Neuron (in vitro differentiated cells): ENCODE measurements around the gene MRPL32.

Source experiments
- H2AFZ ChIP-seq: one replicate; pipeline ENCODE4 v1.6.1; 2013; ENCODE audit warnings: low read depth, mild to moderate bottlenecking, inconsistent platforms, low read length, moderate library complexity
- H3K27me3 ChIP-seq: one replicate; pipeline ENCODE4 v1.6.1; 2013; ENCODE audit warnings: low read length; ENCODE audit not compliant: insufficient read depth
- H3K36me3 ChIP-seq: one replicate; pipeline ENCODE4 v1.6.1; 2013; ENCODE audit warnings: low read length; ENCODE audit not compliant: insufficient read depth
- H3K4me1 ChIP-seq: one replicate; pipeline ENCODE4 v1.6.1; 2013; ENCODE audit warnings: low read length; ENCODE audit not compliant: insufficient read depth
- H3K4me3 ChIP-seq: 2 replicates; pipeline ENCODE4 v1.5.1; 2013; ENCODE audit warnings: mild to moderate bottlenecking, low read length, moderate library complexity
- H3K9me3 ChIP-seq: one replicate; pipeline ENCODE4 v1.6.1; 2013; ENCODE audit warnings: low read length

The MRPL32 gene

GRCh38 chr7:42934291-42934690, 2.1 kb downstream of the MRPL32 start:
- peaks cover 13% of the 10 kb centered on the region for H3K4me1 ChIP-seq
- H3K4me3 ChIP-seq: no peak overlapping the region
- no peaks in the 10 kb centered on the region for H3K9me3 ChIP-seq
- no peaks in the 10 kb centered on the region for H3K27me3 ChIP-seq
- H3K36me3 ChIP-seq: peaks cover 37% of the 10 kb centered on the region
- no peak overlapping the region for H2AFZ ChIP-seq

GRCh38 chr7:42935861-42936260, 3.7 kb downstream of the MRPL32 start:
- Histone ChIP-seq H3K4me3 (no peak overlapping the region), H2AFZ (no peak overlapping the region), H3K36me3 (peaks cover 41% of the 10 kb centered on the region), H3K27me3 (no peaks in the 10 kb centered on the region), H3K9me3 (no peaks in the 10 kb centered on the region), H3K4me1 (peaks cover 8% of the 10 kb centered on the region)

DNA sequence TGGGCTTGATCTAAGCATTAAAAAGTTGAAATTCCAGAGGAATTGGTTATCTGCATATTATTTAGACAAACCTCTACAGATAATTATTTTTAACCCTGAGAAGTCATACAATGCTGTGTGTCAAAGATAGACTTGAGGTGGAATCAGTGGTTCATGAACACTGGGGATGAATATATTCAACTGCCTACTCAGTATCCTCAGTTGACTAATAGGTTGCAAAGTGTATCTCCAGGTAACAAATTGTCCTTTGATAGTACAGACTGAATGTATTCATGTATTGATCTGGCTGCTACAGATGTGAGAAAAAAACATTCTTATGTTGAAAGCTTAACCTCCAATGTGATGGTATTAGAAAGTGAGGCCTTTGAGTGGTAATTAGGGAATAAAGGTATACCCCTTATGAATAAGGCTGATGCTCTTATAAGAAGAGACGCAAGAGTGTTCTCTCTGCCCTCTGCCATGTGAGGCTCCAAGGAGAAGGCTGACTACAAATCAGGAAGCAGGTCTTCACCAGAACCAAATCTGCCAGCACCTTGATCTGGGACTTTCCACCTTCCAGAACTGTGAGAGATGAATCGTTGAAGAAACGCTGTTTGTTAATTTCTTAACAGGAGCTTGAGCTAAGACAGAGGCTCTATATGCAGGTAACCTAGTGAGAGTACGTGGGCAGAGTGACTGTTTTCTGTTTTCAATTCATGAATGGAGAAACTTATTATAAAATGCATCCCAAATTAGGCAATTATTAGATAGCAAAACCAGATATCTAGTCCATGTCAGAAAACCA, 7.5 kb downstream of the MRPL32 start:
- no peaks in the 10 kb centered on the region for H3K27me3 ChIP-seq
- no peaks in the 10 kb centered on the region for H3K9me3 ChIP-seq
- no peaks in the 10 kb centered on the region for H3K4me1 ChIP-seq
- no peak overlapping the region for H3K4me3 ChIP-seq
- H2AFZ ChIP-seq: no peak overlapping the region
- peaks cover 41% of the 10 kb centered on the region for H3K36me3 ChIP-seq

DNA sequence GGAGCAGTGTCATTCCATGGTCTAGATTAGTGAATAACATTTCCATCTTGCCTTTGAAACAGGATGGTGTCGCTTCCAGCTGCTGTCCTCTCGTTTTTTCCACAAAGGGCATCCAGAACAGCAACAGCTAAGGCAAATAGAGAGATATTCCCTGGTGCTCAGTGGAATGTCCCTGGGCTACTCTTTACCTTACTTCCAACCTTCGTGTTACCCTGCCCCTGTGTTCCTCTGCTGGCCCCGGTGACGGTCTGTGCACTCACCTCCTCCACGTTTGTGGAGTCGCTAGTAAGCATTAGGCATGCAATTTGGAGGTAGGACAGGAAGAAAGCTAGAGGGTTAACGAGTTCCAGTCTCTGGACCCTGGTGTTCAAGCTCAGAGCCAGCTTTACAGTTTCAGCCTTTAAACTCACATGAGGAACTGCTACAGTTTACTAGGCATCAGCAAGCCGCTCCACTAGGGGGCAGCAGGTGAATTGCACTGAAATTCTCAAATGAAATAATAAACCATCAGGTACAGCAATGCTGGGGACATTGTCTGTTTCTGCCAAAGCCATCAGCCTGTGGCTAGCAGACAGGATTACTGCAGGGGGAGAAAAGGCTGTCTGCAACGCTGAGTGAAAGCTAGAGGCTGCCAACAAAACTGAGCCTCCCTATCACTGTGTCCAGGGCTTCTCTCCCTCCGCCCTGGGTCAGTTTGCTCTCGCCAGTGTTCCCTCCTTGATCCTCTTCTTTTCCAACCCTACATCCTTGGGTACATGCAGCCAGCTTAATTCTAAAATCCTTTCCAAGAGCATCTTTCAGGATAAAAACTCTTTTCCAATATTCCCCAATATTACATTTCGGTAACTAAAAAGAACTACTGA, 9.0 kb downstream of the MRPL32 start:
- Histone ChIP-seq H3K36me3 (peaks cover 27% of the 10 kb centered on the region), H3K27me3 (no peaks in the 10 kb centered on the region), H3K4me1 (no peaks in the 10 kb centered on the region), H3K4me3 (no peak overlapping the region), H2AFZ (no peak overlapping the region), H3K9me3 (no peaks in the 10 kb centered on the region)

DNA sequence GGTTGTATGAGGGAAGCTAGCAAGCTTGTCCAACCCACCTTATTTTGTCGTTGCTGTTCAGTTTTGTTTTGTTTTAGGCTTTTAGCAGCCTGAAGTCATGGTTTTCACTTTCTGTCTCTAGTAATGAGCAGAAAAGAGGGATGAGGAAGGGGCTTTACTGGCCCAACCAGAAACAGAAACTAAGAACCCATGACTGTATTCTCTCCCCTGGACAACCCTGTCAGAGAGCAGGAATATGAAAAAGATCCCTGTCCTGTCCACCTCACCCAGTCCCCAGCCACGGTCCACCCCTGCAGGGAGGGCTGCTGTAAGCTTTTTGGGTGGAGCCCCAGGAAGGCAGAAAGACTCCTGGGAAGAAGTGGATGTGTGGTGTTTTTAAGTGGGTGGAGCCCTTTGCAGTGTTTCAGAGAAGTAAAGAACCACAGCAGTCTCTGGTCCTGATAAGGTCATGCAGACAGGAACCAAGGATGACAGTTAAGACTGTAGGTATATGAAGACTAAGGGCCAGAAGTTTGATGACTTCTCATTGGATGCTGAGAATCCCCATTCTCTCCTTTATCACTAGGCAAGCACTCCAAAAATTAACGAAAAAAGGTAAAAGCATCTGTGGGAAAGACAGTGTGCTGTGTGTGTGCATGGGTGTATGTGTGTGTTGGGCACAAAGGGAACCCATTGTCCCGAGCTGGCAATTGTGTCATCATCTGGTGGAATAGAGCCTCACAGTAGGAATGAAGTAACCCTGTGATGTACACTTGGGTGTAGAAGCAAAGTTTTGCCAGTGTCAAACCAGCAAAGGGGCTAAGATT, 13.8 kb downstream of the MRPL32 start:
- H3K36me3 ChIP-seq: no peaks in the 10 kb centered on the region
- H3K4me1 ChIP-seq: no peaks in the 10 kb centered on the region
- H3K4me3 ChIP-seq: no peak overlapping the region
- no peaks in the 10 kb centered on the region for H3K9me3 ChIP-seq
- H2AFZ ChIP-seq: no peak overlapping the region
- no peaks in the 10 kb centered on the region for H3K27me3 ChIP-seq

DNA sequence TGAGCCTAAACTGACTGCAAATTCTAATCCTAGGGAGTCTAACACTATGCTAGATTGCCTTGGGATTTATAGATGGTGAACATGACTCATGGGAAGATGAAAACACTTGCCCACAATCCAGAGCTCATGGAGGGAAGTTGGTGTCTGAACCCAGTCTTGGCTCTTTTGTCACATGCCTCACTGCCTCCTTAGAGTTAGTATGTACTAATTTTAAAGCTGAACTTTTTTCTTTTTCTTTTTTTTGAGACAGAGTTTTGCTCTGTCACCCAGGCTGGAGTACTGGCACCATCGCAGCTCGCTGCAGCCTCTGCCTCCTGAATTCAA, 14.4 kb downstream of the MRPL32 start:
- no peaks in the 10 kb centered on the region for H3K27me3 ChIP-seq
- H3K36me3 ChIP-seq: no peaks in the 10 kb centered on the region
- no peak overlapping the region for H2AFZ ChIP-seq
- no peaks in the 10 kb centered on the region for H3K9me3 ChIP-seq
- no peaks in the 10 kb centered on the region for H3K4me1 ChIP-seq
- H3K4me3 ChIP-seq: no peak overlapping the region

GRCh38 chr7:42947521-42947920, 15.3 kb downstream of the MRPL32 start:
- Histone ChIP-seq H3K27me3 (no peaks in the 10 kb centered on the region), H3K4me1 (no peaks in the 10 kb centered on the region), H3K36me3 (no peaks in the 10 kb centered on the region), H3K9me3 (no peaks in the 10 kb centered on the region), H2AFZ (no peak overlapping the region), H3K4me3 (no peak overlapping the region)

- Histone ChIP-seq H3K9me3 (no peaks in the 10 kb centered on the region), H3K4me1 (no peaks in the 10 kb centered on the region), H2AFZ (no peak overlapping the region), H3K36me3 (no peaks in the 10 kb centered on the region), H3K27me3 (no peaks in the 10 kb centered on the region), H3K4me3 (no peak overlapping the region)
Measured at GRCh38 chr7:42950417-42950816, 18.2 kb downstream of the MRPL32 start.

DNA sequence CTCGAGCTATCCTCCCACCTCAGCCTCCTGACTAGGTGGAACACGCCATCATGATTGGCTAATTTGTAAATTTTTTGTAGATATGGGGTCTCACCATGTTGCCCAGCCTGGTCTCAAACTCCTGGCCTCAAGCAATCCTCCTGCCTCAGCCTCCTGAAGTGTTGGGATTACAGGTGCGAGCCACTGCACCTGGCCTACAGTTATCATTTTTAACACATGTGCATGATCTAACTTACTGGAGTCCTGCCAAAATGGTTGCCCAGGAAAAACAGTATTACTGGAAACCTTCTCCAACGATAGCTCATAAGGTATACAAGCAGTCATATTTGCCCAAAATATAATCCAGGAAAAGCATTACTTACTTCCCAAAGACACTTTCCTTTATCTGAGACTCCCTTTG, 20.2 kb downstream of the MRPL32 start:
- Histone ChIP-seq H3K4me3 (no peak overlapping the region), H3K27me3 (no peaks in the 10 kb centered on the region), H3K9me3 (no peaks in the 10 kb centered on the region)

DNA sequence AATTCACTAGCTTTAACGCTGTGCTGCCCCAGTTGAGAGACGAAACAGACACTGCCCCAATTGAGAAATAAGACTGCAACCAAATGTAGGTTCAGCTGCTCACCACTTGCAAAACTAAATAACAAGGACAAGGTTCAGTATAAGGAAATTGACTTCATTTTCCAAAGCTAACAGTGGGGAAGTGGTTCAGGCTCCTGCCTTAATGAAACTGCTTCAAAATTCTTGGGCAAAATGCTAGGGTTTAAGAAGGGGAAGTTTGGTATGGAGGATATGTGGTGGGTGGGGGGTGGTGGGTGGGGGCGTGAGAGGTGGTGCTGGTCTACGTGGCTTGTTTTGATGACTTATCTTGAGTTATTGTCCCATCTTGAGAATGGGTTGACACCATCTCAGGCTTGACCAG, 21.8 kb downstream of the MRPL32 start:
- H3K4me3 ChIP-seq: no peak overlapping the region

More for the DNA sequence above, 20.2 kb downstream of the MRPL32 start:
- Histone ChIP-seq H3K36me3 (no peaks in the 10 kb centered on the region), H2AFZ (no peak overlapping the region), H3K4me1 (no peaks in the 10 kb centered on the region)

GRCh38 chr7:42956062-42956461, 23.9 kb downstream of the MRPL32 start:
- Histone ChIP-seq H3K9me3 (peaks cover 2% of the 10 kb centered on the region), H3K36me3 (no peaks in the 10 kb centered on the region), H2AFZ (no peak overlapping the region), H3K4me3 (no peak overlapping the region), H3K27me3 (no peaks in the 10 kb centered on the region), H3K4me1 (no peaks in the 10 kb centered on the region)

More for the DNA sequence above, 21.8 kb downstream of the MRPL32 start:
- Histone ChIP-seq H2AFZ (no peak overlapping the region), H3K27me3 (no peaks in the 10 kb centered on the region), H3K9me3 (no peaks in the 10 kb centered on the region), H3K4me1 (no peaks in the 10 kb centered on the region), H3K36me3 (no peaks in the 10 kb centered on the region)

DNA sequence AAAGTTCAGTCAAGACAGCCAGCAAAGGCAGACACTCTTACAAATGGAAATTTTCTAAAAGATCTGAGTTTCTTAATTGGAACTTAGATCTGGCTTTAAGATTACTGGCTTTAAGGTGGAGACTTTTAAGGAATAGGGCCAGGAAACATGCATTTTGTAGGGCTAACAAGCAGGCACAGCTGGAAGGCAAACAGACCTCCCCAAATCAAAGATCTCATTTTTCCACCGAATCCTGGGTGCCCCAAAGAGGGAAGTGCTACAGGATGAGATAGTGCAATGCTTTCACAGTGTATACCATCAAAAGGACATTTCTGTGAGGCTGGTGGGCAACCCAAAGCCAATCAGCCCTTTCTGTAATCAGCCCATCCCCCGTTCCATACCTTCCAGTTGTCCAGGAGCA, 27.4 kb downstream of the MRPL32 start:
- H3K27me3 ChIP-seq: no peaks in the 10 kb centered on the region
- H3K4me3 ChIP-seq: no peak overlapping the region
- H2AFZ ChIP-seq: no peak overlapping the region
- no peaks in the 10 kb centered on the region for H3K4me1 ChIP-seq
- H3K36me3 ChIP-seq: no peaks in the 10 kb centered on the region
- H3K9me3 ChIP-seq: peaks cover 2% of the 10 kb centered on the region

DNA sequence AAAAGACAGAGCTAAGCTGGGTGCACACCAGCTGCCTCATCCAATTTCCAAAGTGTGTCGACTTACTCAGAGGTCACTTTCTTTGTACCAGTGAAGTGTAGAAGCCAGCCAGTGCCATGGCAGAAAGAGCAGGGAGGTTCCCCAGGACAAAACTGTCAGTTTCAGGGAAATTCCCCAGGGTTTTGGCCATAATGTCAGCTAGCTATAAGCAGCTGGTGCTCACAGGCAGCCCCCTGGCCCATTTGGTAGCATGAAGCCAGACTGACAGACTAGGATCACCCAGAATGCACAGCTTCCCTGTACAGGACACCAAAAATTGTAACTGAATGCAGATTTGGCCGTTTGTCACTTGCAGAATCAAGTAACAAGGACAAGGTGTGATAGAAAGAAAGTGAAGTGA, 28.6 kb downstream of the MRPL32 start:
- Histone ChIP-seq H3K9me3 (peaks cover 2% of the 10 kb centered on the region), H3K4me1 (no peaks in the 10 kb centered on the region), H3K27me3 (no peaks in the 10 kb centered on the region), H2AFZ (no peak overlapping the region), H3K4me3 (no peak overlapping the region), H3K36me3 (no peaks in the 10 kb centered on the region)
